ENCODE data around the gene DNAJC18. TPM values are rescaled to one million over a fixed set of nuclear protein-coding genes. Genes with fewer than 3 reads are reported as not detected.
"Not testable (repeated sequence)": the region's sequence is repeated elsewhere in the genome, so short reads cannot be mapped to it uniquely, and the experiment has no call there.

DNAJC18 gene
- total RNA-seq, 4 donors from 2014 or later, result 8.3 to 15.4 (median 13.4) TPM

DNA sequence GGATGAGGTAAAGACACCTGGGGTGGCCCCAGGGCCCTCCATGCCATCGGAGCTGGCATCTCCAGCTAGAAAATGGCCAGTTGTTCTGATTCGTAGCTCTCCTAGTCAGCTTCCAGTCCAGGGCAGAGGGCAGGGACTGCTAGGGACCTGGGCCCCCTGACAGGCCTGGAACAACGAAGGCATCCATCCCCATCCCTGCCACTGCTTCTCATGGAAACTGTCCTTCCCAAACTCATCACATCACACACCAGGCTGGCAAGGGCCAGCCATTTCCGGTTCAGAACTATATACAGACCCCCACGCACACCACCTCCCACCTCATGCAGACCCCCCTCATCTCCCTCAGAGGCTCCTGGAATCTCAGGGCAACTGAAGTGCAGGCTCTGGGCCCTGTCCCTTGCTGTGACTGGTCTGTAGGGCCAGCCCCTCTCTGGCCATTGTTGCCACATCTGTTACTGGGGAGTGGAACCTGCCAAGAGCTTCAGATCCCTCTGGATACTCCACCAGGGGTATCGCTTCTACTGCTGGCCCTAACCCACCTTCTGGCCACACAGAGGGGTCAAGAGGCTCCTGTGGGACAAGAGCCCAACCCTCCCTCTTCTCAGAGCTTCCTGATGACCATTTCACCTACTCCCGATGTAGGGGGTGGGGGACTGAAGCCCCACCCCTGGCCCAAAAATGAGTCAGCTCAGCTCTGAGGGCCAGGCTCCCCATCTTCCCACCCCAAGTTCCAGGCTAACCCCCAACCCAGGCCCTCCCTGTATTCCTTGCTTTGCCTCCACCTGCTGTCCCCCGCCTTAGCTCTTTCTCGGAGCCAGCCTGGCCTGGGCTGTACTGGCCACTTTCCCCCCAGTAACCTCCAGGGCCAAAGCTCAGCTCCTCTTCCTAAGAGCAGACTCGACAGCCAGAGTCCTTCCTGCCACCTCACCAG is 48.4 kb downstream of the DNAJC18 start:
- H3K9me3 ChIP-seq, result no peaks in the 10 kb centered on the region
- H3K27ac ChIP-seq (replicated peaks in 1 of 4), result peak overlapping the region in 3 of 4 donors; percentile 18 to 49 (median 41)
- H3K4me1 ChIP-seq, result peaks cover 58 to 67% (median 64%) of the 10 kb centered on the region in 4 donors
- no peak for DNase-seq (ENCODE audit: extremely low spot score)
- 82% methylated on average over 7 of the region's 10 CpGs for WGBS
- H3K27me3 ChIP-seq, result peaks cover 0 to 37% (median 6%) of the 10 kb centered on the region in 4 donors
- intact Hi-C loops (cut with DNase I), result no loop called here
- H3K4me3 ChIP-seq, result no peak overlapping the region
- TF ChIP-seq, protein P1, sequence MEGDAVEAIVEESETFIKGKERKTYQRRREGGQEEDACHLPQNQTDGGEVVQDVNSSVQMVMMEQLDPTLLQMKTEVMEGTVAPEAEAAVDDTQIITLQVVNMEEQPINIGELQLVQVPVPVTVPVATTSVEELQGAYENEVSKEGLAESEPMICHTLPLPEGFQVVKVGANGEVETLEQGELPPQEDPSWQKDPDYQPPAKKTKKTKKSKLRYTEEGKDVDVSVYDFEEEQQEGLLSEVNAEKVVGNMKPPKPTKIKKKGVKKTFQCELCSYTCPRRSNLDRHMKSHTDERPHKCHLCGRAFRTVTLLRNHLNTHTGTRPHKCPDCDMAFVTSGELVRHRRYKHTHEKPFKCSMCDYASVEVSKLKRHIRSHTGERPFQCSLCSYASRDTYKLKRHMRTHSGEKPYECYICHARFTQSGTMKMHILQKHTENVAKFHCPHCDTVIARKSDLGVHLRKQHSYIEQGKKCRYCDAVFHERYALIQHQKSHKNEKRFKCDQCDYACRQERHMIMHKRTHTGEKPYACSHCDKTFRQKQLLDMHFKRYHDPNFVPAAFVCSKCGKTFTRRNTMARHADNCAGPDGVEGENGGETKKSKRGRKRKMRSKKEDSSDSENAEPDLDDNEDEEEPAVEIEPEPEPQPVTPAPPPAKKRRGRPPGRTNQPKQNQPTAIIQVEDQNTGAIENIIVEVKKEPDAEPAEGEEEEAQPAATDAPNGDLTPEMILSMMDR (IDR thresholded peaks at IDR 0.05), result no peak
- TF ChIP-seq POLR2AphosphoS5 (IDR thresholded peaks at IDR 0.05) (no peak), EP300 (IDR thresholded peaks at IDR 0.05) (no peak)
- peaks cover 0 to 15% (median 0%) of the 10 kb centered on the region in 4 donors for H3K36me3 ChIP-seq

DNA sequence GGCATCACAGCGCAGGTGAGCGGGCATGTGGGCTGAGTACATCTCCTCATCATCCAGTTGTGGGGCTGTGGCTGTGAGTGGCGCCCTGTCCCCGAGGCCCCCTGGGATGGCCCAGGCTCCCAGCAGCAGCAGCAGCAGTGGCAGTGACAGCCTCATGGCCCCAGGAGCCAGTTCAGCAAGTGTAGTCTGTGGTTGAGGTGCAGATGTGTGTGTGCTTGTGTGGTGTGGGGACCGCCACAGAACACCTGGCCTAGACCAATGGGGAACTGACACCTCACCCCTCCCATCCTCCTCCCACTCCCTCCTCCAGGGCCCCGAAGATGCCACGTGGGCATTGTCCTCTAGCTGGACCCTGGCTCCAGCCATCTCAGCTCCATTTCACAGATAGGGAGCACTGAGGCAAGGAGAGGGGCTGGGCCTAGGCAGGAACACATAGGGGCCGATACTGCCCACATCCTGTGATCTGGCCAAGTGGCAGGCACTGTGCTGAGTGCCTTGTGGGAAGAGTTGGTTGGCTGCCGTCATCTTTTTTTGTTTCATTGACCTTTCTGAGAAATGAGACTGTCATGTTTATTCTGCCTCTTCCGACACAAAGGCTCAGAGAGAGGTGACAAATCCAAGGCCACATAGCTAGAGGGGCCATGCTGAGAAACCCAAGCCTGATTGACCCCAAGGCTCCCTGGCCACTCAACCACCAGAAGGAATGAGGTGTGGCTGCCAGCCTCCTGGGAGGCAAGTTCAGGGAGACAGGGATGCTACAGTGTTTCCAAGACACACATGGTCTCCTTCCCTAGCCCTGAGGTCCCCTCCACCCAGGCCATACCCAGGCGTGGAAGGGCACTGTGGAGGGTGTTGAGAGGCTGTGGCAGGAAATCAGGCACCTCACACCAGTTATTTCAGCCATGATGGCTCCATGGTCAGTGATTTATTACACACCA is 49.4 kb downstream of the DNAJC18 start, which contains the start of gene MZB1:
Gene MZB1 (minus strand): TSS at position 213 of the 938 bp plus-strand sequence. CDS start 57 bp downstream, at position 156.
- intact Hi-C loops (cut with DNase I), result no loop called here
- Histone ChIP-seq H3K9me3 (no peaks in the 10 kb centered on the region), H3K4me1 (peaks cover 48 to 61% (median 55%) of the 10 kb centered on the region in 4 donors), H3K27ac (replicated peaks in 1 of 4) (peak within 1 kb of the TSS in 3 of 4 donors; percentile 18 to 49 (median 41)), H3K36me3 (peaks cover 0 to 15% (median 0%) of the 10 kb centered on the region in 4 donors), H3K4me3 (no peak within 1 kb of the TSS), H3K27me3 (peaks cover 0 to 32% (median 6%) of the 10 kb centered on the region in 4 donors)
- 81% methylated on average over 11 of the region's 11 CpGs for WGBS
- no peak for DNase-seq (ENCODE audit: extremely low spot score)
- no peak for TF ChIP-seq POLR2AphosphoS5 (IDR thresholded peaks at IDR 0.05)
- TF ChIP-seq, protein P1 (IDR thresholded peaks at IDR 0.05), result no peak
- TF ChIP-seq POLR2A (IDR thresholded peaks at IDR 0.05; ENCODE audit: low read depth), result no peak
- no peak for TF ChIP-seq EP300 (IDR thresholded peaks at IDR 0.05)

DNA sequence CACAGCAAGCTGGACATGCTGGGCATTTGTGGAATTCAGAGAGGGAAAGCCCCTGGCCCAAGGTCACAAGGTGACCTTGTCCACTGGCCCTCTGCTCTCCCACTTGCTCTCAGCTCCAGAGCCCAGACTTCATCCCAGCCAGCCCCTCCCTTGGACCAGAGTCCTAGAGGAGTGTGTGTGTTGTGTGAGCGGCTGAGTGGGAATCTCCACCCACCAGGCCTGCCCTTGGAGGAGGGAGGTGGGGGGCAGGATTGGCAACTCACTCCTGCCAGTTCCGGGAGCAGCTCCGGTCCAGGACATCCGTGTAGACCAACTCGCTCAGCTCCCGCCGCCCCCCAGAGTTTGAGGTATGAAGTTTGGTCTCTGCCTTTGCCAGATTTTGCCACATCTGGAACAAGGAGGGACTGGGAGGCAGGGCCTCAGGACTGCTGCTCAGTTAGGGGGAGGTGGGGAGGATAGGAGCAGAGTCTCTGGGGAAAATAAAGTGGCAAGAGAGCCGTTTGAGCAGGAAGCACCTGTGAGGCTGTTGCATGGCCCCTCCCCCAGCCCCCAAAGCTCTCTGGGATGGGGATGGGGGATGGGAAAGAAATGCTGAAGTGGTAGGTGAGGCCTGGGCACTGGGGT is 51.0 kb downstream of the DNAJC18 start:
- Histone ChIP-seq H3K4me3 (peak overlapping the region in 1 of 4 donors; percentile 34), H3K27ac (replicated peaks in 1 of 4) (no peak overlapping the region), H3K4me1 (peaks cover 36 to 55% (median 46%) of the 10 kb centered on the region in 4 donors), H3K27me3 (peaks cover 0 to 15% (median 0%) of the 10 kb centered on the region in 4 donors), H3K9me3 (no peaks in the 10 kb centered on the region), H3K36me3 (peaks cover 0 to 15% (median 0%) of the 10 kb centered on the region in 4 donors)
- no peak for DNase-seq (ENCODE audit: extremely low spot score)
- intact Hi-C loops (cut with DNase I), result no loop called here
- TF ChIP-seq EP300 (IDR thresholded peaks at IDR 0.05) (no peak), POLR2AphosphoS5 (IDR thresholded peaks at IDR 0.05) (peak; percentile 7 to 19)
- WGBS, result 0% methylated on average over 1 of the region's 8 CpGs

DNA sequence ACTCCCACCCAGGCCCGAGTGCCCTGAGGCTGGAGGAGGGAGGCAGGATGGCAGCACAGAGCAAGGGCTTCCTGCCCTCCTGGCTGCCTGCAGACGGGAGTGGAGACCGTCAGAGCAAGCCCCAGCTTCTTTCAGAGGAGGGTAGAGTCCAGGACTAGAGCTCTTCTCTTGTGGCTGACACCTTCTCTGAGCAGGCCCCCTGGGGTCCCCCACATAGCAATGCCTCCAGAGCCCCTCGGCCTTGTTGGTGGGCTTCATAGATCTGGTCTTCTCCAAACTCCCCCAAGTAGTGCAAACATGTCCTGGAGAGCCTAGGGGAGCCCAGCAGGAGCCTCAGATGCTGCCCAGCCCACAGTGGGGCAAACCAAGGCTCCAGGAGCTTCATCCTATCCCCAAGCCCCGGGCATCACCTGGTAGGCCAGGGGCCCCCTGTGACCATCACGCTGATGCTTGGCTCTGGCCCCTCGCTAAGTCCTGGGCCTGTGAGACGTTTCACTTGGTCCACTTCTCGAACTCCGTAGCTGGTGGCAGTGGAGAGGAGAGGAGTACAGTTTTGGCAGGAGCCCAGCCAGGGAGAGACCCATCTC is 51.6 kb downstream of the DNAJC18 start:
- intact Hi-C loops (cut with DNase I), result no loop called here
- WGBS, result 66% methylated on average over 7 of the region's 10 CpGs
- H3K27ac ChIP-seq (replicated peaks in 1 of 4), result no peak overlapping the region

DNA sequence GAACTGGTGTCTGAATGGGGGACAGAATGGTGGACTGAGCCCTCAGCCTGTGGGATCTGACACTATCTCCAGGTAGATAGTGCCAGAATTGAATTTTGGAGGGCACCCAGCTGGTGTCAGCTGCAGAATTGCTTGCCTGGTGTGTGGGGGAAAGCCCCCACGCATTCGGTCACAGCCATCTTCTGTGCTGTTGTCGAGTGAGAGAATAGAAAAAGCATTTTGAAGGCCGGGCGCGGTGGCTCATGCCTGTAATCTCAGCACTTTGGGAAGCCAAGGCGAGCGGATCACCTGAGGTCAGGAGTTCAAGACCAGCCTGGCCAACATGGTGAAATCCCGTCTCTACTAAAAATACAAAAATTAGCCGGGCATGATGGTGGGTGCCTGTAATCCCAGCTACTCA is 52.4 kb downstream of the DNAJC18 start:
- intact Hi-C loops (cut with DNase I); H3K27ac ChIP-seq (replicated peaks in 1 of 4); H3K4me3 ChIP-seq; H3K9me3 ChIP-seq; DNase-seq (ENCODE audit: extremely low spot score); H3K27me3 ChIP-seq: not testable (repeated sequence)
- Histone ChIP-seq H3K4me1 (peaks cover 22 to 41% (median 33%) of the 10 kb centered on the region in 4 donors), H3K36me3 (peaks cover 0 to 15% (median 0%) of the 10 kb centered on the region in 4 donors)
- 94% methylated on average over 10 of the region's 10 CpGs for WGBS

More for the DNA sequence above, 51.6 kb downstream of the DNAJC18 start:
- Histone ChIP-seq H3K9me3 (no peaks in the 10 kb centered on the region), H3K4me1 (peaks cover 30 to 49% (median 40%) of the 10 kb centered on the region in 4 donors), H3K36me3 (peaks cover 0 to 15% (median 0%) of the 10 kb centered on the region in 4 donors), H3K27me3 (peaks cover 0 to 9% (median 0%) of the 10 kb centered on the region in 4 donors), H3K4me3 (no peak overlapping the region)
- no peak for DNase-seq (ENCODE audit: extremely low spot score)
- no peak for TF ChIP-seq EP300 (IDR thresholded peaks at IDR 0.05)
- TF ChIP-seq POLR2A (IDR thresholded peaks at IDR 0.05; ENCODE audit: low read depth), result no peak
- TF ChIP-seq POLR2AphosphoS5 (IDR thresholded peaks at IDR 0.05), result no peak
- TF ChIP-seq, protein P1 (IDR thresholded peaks at IDR 0.05), result no peak

Data from esophagus muscularis mucosa (tissue), 4 donors.